ENCODE measurements around the gene LINC01488. TPM values are rescaled to one million over a fixed set of nuclear protein-coding genes. Genes with fewer than 3 reads are reported as not detected.

The LINC01488 gene
- total and polyA plus RNA-seq, 10 of the 15 experiments (the other 5 are each of a cell fraction or from before 2014, with no cell fraction given), result not detected

DNA sequence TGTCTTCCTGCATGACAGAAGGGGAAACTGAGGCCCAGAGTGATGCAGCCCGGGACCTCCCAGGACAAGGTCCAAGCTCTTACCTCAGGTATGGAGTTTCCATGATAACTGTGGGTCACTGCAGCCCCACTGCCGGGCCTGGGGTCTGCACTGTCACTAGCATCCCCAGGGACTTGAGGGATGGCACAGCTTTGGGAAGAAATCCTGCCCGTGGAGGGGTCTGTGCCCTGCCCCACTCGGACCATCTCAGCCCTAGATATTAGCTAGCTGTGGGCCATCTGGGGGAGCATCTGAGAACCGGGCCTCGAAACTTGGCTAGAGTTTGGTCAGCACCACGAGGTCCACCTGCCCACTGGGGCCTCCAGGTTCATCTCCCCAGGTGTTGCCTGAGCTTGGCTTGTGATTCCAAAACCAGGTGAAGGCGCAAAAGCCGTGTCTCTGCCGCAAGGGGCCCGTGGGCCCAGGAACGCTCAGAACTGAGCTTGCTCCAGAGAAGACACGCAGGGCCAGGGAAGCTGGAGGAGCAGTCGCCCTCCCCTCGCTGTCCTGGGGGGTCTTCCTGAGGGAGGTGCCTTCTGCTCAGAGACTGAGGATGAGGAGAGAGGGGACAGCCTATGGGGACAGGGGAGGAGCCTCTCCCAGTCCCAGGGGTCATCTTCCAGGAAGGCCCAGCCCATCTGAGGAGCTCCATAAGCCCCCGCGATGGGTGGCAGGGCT, 4.8 kb downstream of the LINC01488 start:
- H4K20me1 ChIP-seq (ENCODE audit: control insufficient read depth, insufficient read depth), result no peaks in the 10 kb centered on the region
- SMC1A ChIA-PET (ENCODE audit: uncharacterized antibody, unreplicated experiment), result no interaction called here
- BruUV-seq (replicated peaks), result no TSS peak
- no peaks in the 10 kb centered on the region; the same call in 2 of the 3 replicates for H3K9me3 ChIP-seq (replicated peaks; ENCODE audit: control insufficient read depth, insufficient read depth, low read length)
- POLR2A ChIA-PET, result no interaction called here
- H3K27ac ChIP-seq (ENCODE audit: control insufficient read depth, insufficient read depth), result no peak overlapping the region
- CTCF ChIA-PET, result no interaction called here
- in situ Hi-C loops (cut with MboI) (no loop called here), intact Hi-C loops (cut with micrococcal nuclease; ENCODE audit: unreplicated experiment) (no loop called here)
- H3K4me3 ChIP-seq, result no peak overlapping the region
- no peak for TF ChIP-seq CBX3 (IDR thresholded peaks at IDR 0.05; ENCODE audit: borderline replicate concordance, low read depth)
- TF ChIP-seq ESRRA (IDR thresholded peaks at IDR 0.05; ENCODE audit: low read length), result no peak
- no peak for TF ChIP-seq ETV6 (conservative IDR thresholded peaks at IDR 0.05 in 1 of 2, IDR thresholded peaks at IDR 0.05 in 1 of 2; ENCODE audit: borderline replicate concordance in 1 of 2, low read depth in 1 of 2)
- TF ChIP-seq, protein P1, sequence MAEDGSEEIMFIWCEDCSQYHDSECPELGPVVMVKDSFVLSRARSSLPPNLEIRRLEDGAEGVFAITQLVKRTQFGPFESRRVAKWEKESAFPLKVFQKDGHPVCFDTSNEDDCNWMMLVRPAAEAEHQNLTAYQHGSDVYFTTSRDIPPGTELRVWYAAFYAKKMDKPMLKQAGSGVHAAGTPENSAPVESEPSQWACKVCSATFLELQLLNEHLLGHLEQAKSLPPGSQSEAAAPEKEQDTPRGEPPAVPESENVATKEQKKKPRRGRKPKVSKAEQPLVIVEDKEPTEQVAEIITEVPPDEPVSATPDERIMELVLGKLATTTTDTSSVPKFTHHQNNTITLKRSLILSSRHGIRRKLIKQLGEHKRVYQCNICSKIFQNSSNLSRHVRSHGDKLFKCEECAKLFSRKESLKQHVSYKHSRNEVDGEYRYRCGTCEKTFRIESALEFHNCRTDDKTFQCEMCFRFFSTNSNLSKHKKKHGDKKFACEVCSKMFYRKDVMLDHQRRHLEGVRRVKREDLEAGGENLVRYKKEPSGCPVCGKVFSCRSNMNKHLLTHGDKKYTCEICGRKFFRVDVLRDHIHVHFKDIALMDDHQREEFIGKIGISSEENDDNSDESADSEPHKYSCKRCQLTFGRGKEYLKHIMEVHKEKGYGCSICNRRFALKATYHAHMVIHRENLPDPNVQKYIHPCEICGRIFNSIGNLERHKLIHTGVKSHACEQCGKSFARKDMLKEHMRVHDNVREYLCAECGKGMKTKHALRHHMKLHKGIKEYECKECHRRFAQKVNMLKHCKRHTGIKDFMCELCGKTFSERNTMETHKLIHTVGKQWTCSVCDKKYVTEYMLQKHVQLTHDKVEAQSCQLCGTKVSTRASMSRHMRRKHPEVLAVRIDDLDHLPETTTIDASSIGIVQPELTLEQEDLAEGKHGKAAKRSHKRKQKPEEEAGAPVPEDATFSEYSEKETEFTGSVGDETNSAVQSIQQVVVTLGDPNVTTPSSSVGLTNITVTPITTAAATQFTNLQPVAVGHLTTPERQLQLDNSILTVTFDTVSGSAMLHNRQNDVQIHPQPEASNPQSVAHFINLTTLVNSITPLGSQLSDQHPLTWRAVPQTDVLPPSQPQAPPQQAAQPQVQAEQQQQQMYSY (CRISPR knock-in tag; IDR thresholded peaks at IDR 0.05), result no peak
- TF ChIP-seq EED (IDR thresholded peaks at IDR 0.05; ENCODE audit: low read depth), result no peak
- TF ChIP-seq TAF1 (IDR thresholded peaks at IDR 0.05; ENCODE audit: borderline replicate concordance, low read depth, low read length), result no peak
- no peak for TF ChIP-seq HCFC1 (IDR thresholded peaks at IDR 0.05; ENCODE audit: low read length)
- TF ChIP-seq, protein P2, sequence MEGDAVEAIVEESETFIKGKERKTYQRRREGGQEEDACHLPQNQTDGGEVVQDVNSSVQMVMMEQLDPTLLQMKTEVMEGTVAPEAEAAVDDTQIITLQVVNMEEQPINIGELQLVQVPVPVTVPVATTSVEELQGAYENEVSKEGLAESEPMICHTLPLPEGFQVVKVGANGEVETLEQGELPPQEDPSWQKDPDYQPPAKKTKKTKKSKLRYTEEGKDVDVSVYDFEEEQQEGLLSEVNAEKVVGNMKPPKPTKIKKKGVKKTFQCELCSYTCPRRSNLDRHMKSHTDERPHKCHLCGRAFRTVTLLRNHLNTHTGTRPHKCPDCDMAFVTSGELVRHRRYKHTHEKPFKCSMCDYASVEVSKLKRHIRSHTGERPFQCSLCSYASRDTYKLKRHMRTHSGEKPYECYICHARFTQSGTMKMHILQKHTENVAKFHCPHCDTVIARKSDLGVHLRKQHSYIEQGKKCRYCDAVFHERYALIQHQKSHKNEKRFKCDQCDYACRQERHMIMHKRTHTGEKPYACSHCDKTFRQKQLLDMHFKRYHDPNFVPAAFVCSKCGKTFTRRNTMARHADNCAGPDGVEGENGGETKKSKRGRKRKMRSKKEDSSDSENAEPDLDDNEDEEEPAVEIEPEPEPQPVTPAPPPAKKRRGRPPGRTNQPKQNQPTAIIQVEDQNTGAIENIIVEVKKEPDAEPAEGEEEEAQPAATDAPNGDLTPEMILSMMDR (IDR thresholded peaks at IDR 0.05 in 2 of 3, conservative IDR thresholded peaks at IDR 0.05 in 1 of 3; ENCODE audit: control insufficient read depth in 2 of 3, extremely low read depth in 1 of 3, insufficient read depth in 1 of 3, low read depth in 3 of 3, low read length in 3 of 3), result no peak
- no peak for TF ChIP-seq SREBF2 (IDR thresholded peaks at IDR 0.05; ENCODE audit: low read length)
- TF ChIP-seq SIX5 (IDR thresholded peaks at IDR 0.05; ENCODE audit: low read depth, low read length, severe bottlenecking), result no peak
- no peak for TF ChIP-seq CREM (IDR thresholded peaks at IDR 0.05; ENCODE audit: low read depth)
- H3K4me1 ChIP-seq (ENCODE audit: control insufficient read depth, insufficient read depth, low read length), result no peaks in the 10 kb centered on the region
- no peaks in the 10 kb centered on the region for H3K79me2 ChIP-seq (ENCODE audit: control insufficient read depth, insufficient read depth, low read length)
- RAD21 ChIA-PET (ENCODE audit: unreplicated experiment), result no interaction called here
- DNase-seq (ENCODE audit: low read depth, low spot score), result no peak
- H2AFZ ChIP-seq (ENCODE audit: control insufficient read depth, low read depth, low read length), result no peak overlapping the region
- H3K4me2 ChIP-seq (ENCODE audit: control insufficient read depth, insufficient read depth), result no peak overlapping the region
- H3K36me3 ChIP-seq (ENCODE audit: control insufficient read depth in 2 of 2, insufficient read depth in 2 of 2, low read length in 1 of 2), result no peaks in the 10 kb centered on the region
- no peak overlapping the region for H3K9ac ChIP-seq (ENCODE audit: control insufficient read depth, insufficient read depth, low read length)
- no peaks in the 10 kb centered on the region; a peak in 1 of 4 replicates for H3K27me3 ChIP-seq (replicated peaks in 1 of 2; ENCODE audit: control insufficient read depth in 2 of 2, insufficient read depth in 2 of 2, low read length in 1 of 2)
- no peak for ATAC-seq
- 23% methylated on average over 17 of the region's 17 CpGs for WGBS (ENCODE audit: insufficient coverage, insufficient replicate concordance, low lambda C conversion rate, missing lambda C conversion rate)
- no peak for FAIRE-seq
